IPS-18c (cell line): ENCODE data around the gene STK24.

Experiments
- H3K4me3 ChIP-seq: 2 replicates; pipeline ENCODE4 v1.7.0; 2013; ENCODE audit warnings: low read depth, mild to moderate bottlenecking, low read length, moderate library complexity; ENCODE audit not compliant: insufficient read depth
- H3K9me3 ChIP-seq: one replicate; pipeline ENCODE4 v1.6.1; 2013; ENCODE audit warnings: mild to moderate bottlenecking, low read length, moderate library complexity; ENCODE audit not compliant: control insufficient read depth, insufficient read depth

The STK24 gene

GRCh38 chr13:98543378-98544103 is 33.4 kb downstream of the STK24 start:
- H3K4me3 ChIP-seq = no peak overlapping the region

GRCh38 chr13:98542568-98543377 is 34.1 kb downstream of the STK24 start:
- Histone ChIP-seq H3K9me3 (no peaks in the 10 kb centered on the region), H3K4me3 (no peak overlapping the region)

More at GRCh38 chr13:98543378-98544103, 33.4 kb downstream of the STK24 start:
- H3K9me3 ChIP-seq = no peaks in the 10 kb centered on the region

- no peak overlapping the region for H3K4me3 ChIP-seq
- no peaks in the 10 kb centered on the region for H3K9me3 ChIP-seq
These were observed 35.2 kb downstream of the STK24 start for GRCh38 chr13:98541701-98542203.

- H3K9me3 ChIP-seq = no peaks in the 10 kb centered on the region
These were observed 35.7 kb downstream of the STK24 start for GRCh38 chr13:98541191-98541590.

GRCh38 chr13:98540476-98540875 is 36.4 kb downstream of the STK24 start:
- H3K4me3 ChIP-seq = no peak overlapping the region
- H3K9me3 ChIP-seq = no peaks in the 10 kb centered on the region

More at GRCh38 chr13:98541191-98541590, 35.7 kb downstream of the STK24 start:
- no peak overlapping the region for H3K4me3 ChIP-seq

GRCh38 chr13:98539666-98540065 is 37.2 kb downstream of the STK24 start:
- Histone ChIP-seq H3K9me3 (no peaks in the 10 kb centered on the region), H3K4me3 (no peak overlapping the region)

GRCh38 chr13:98538876-98539275 is 38.0 kb downstream of the STK24 start:
- H3K4me3 ChIP-seq = no peak overlapping the region
- H3K9me3 ChIP-seq = no peaks in the 10 kb centered on the region

GRCh38 chr13:98537740-98538139 is 39.2 kb downstream of the STK24 start:
- no peaks in the 10 kb centered on the region for H3K9me3 ChIP-seq
- no peak overlapping the region for H3K4me3 ChIP-seq

- H3K9me3 ChIP-seq = no peaks in the 10 kb centered on the region
- no peak overlapping the region for H3K4me3 ChIP-seq
These were observed 39.6 kb downstream of the STK24 start for GRCh38 chr13:98537306-98537705.

- no peak overlapping the region for H3K4me3 ChIP-seq
- no peaks in the 10 kb centered on the region for H3K9me3 ChIP-seq
These were observed 40.2 kb downstream of the STK24 start for GRCh38 chr13:98536729-98537128.

- Histone ChIP-seq H3K9me3 (no peaks in the 10 kb centered on the region), H3K4me3 (no peak overlapping the region)
These were observed 41.2 kb downstream of the STK24 start for GRCh38 chr13:98535501-98536354.

- H3K4me3 ChIP-seq = no peak overlapping the region
- no peaks in the 10 kb centered on the region for H3K9me3 ChIP-seq
These were observed 42.1 kb downstream of the STK24 start for GRCh38 chr13:98534821-98535220.

- H3K9me3 ChIP-seq = no peaks in the 10 kb centered on the region
- no peak overlapping the region for H3K4me3 ChIP-seq
These were observed 43.0 kb downstream of the STK24 start for GRCh38 chr13:98533912-98534311.

GRCh38 chr13:98532254-98532653 is 44.7 kb downstream of the STK24 start:
- H3K4me3 ChIP-seq = no peak overlapping the region
- H3K9me3 ChIP-seq = no peaks in the 10 kb centered on the region

GRCh38 chr13:98530217-98530616 is 46.7 kb downstream of the STK24 start:
- Histone ChIP-seq H3K4me3 (no peak overlapping the region), H3K9me3 (no peaks in the 10 kb centered on the region)

- H3K4me3 ChIP-seq = no peak overlapping the region
These were observed 47.7 kb downstream of the STK24 start for GRCh38 chr13:98529171-98529570.

GRCh38 chr13:98528663-98529064 is 48.2 kb downstream of the STK24 start:
- no peak overlapping the region for H3K4me3 ChIP-seq
- H3K9me3 ChIP-seq = no peaks in the 10 kb centered on the region

More at GRCh38 chr13:98529171-98529570, 47.7 kb downstream of the STK24 start:
- no peaks in the 10 kb centered on the region for H3K9me3 ChIP-seq
